B cell (primary cell): ENCODE measurements around the gene PLCZ1. TPM values are rescaled to one million over a fixed set of nuclear protein-coding genes. Genes with fewer than 3 reads are reported as not detected.

Experiments
- ATAC-seq: fragments of 200-7000 bp; cut with Tn5 transposase; one replicate; pipeline ENCODE4 v1.10.0; 2021; ENCODE audit warnings: low read depth, mild to moderate bottlenecking, moderate number of reproducible peaks, moderate library complexity
- CTCF ChIA-PET: fragments of 350-600 bp; sonication (Branson Sonifier 250); formaldehyde crosslinking; loops from one replicate; lab custom pipeline; 2021; ENCODE audit warnings: antibody characterized with exemption, inconsistent platforms; lab: Charles Lee
- POLR2A ChIA-PET: fragments of 350-600 bp; sonication (Branson Sonifier 250); formaldehyde crosslinking; loops from one replicate; lab custom pipeline; 2021; ENCODE audit warnings: antibody characterized with exemption; lab: Charles Lee
- DNase-seq: peaks from one replicate; pipeline ENCODE4 v3.0.0; 2013
- H2AFZ ChIP-seq: 2 replicates; pipeline ENCODE4 v1.6.1; 2012; ENCODE audit warnings: mild to moderate bottlenecking, low read depth, low read length; ENCODE audit not compliant: insufficient read depth, poor library complexity, severe bottlenecking
- H3K27ac ChIP-seq, 2 donors: 1 replicate in 1 of 2; 2 replicates in 1 of 2; pipeline ENCODE4 v1.5.1; 2012 to 2013; ENCODE audit warnings: low read length in 2 of 2, mild to moderate bottlenecking in 2 of 2, moderate library complexity in 1 of 2
- H3K27me3 ChIP-seq, 4 experiments: fragments of 200-600 bp in 1 of 4; sonication (generic) in 1 of 4; replicated peaks in 1 of 4; 1 replicate in 2 of 4; 2 replicates in 2 of 4; pipeline versions ENCODE4 v1.6.1 to v1.7.0; 2013 to 2016; ENCODE audit warnings: low read length in 3 of 4, mild to moderate bottlenecking in 2 of 4, mixed read lengths in 1 of 4, moderate library complexity in 1 of 4; ENCODE audit not compliant: insufficient read depth in 4 of 4, control insufficient read depth in 3 of 4; ENCODE audit errors: control extremely low read depth in 1 of 4
- H3K36me3 ChIP-seq, 2 experiments: replicated peaks in 1 of 2; 1 replicate in 1 of 2; 2 replicates in 1 of 2; pipeline versions ENCODE4 v1.6.1 to v1.7.1; 2013; ENCODE audit warnings: low read length in 1 of 2; ENCODE audit not compliant: insufficient read depth in 2 of 2, control insufficient read depth in 1 of 2; ENCODE audit errors: control extremely low read depth in 1 of 2, extremely low read depth in 1 of 2
- H3K4me1 ChIP-seq, 2 donors: fragments of 200-600 bp in 1 of 2; sonication (generic) in 1 of 2; 1 replicate in 1 of 2; 2 replicates in 1 of 2; pipeline versions ENCODE4 v1.5.1 to v1.6.1; 2013 to 2017; ENCODE audit warnings: low read length in 2 of 2; ENCODE audit not compliant: control insufficient read depth in 2 of 2, insufficient read depth in 2 of 2
- H3K4me2 ChIP-seq: replicated peaks from 2 replicates; pipeline ENCODE3; 2012; ENCODE audit warnings: mild to moderate bottlenecking, low read depth, low read length; ENCODE audit not compliant: poor library complexity, severe bottlenecking
- H3K4me3 ChIP-seq, 5 experiments: fragments of 200-600 bp in 1 of 5; sonication (generic) in 1 of 5; 1 replicate in 3 of 5; 2 replicates in 2 of 5; pipeline versions ENCODE4 v1.5.1 to v1.7.0; 2011 to 2016; ENCODE audit warnings: low read length in 4 of 5, mild to moderate bottlenecking in 4 of 5, low read depth in 2 of 5, control low read depth in 1 of 5, moderate library complexity in 1 of 5; ENCODE audit not compliant: insufficient read depth in 1 of 5; ENCODE audit errors: control extremely low read depth in 1 of 5, extremely low read depth in 1 of 5
- H3K79me2 ChIP-seq: fragments of 200-600 bp; sonication (generic); one replicate; pipeline ENCODE4 v1.6.0; 2016; ENCODE audit warnings: low read length; ENCODE audit not compliant: control insufficient read depth, insufficient read depth
- H3K9ac ChIP-seq: fragments of 200-600 bp; sonication (generic); 2 replicates; pipeline ENCODE4 v1.6.1; 2017; ENCODE audit warnings: mild to moderate bottlenecking, low read length, moderate library complexity
- H3K9me3 ChIP-seq, 3 donors: one replicate each; pipeline versions ENCODE4 v1.6.1 to v1.7.1; 2013; ENCODE audit warnings: low read length in 2 of 3; ENCODE audit not compliant: control insufficient read depth in 2 of 3, insufficient read depth in 1 of 3; ENCODE audit errors: control extremely low read depth in 1 of 3
- H4K20me1 ChIP-seq: 2 replicates; pipeline ENCODE4 v1.6.0; 2012; ENCODE audit warnings: mild to moderate bottlenecking, low read length; ENCODE audit not compliant: insufficient read depth, control insufficient read depth, poor library complexity, severe bottlenecking
- H3K27ac Mint-ChIP-seq: one replicate; pipeline ENCODE4 v1.8.0; 2021; ENCODE audit warnings: mixed read lengths
- H3K27me3 Mint-ChIP-seq: one replicate; pipeline ENCODE4 v1.8.0; 2021; ENCODE audit warnings: mixed read lengths
- H3K4me1 Mint-ChIP-seq: one replicate; pipeline ENCODE4 v1.8.0; 2021; ENCODE audit warnings: mixed read lengths
- H3K4me3 Mint-ChIP-seq: one replicate; pipeline ENCODE4 v1.8.0; 2021; ENCODE audit warnings: mixed read lengths
- H3K9me3 Mint-ChIP-seq: one replicate; pipeline ENCODE4 v1.8.0; 2022; ENCODE audit warnings: mixed read lengths; ENCODE audit not compliant: insufficient read depth
- CTCF ChIP-seq: fragments of 200-600 bp; IDR thresholded peaks from one replicate; pipeline ENCODE4 v1.8.0; 2022; ENCODE audit warnings: antibody characterized with exemption, mild to moderate bottlenecking
- EZH2 ChIP-seq: IDR thresholded peaks from 2 replicates; pipeline ENCODE4 v1.6.1; 2012; ENCODE audit warnings: borderline replicate concordance, low read depth, mild to moderate bottlenecking, moderate library complexity, low read length; ENCODE audit not compliant: insufficient read depth, poor library complexity, severe bottlenecking
- WGBS: methylation state at CpG from one replicate; pipeline ENCODE4 v1.1.5; 2013; ENCODE audit warnings: missing lambda C conversion rate; ENCODE audit not compliant: insufficient coverage; 5-methylcytosine and 5-hydroxymethylcytosine counted together
- intact Hi-C: fragments of 100-400 bp; cut with micrococcal nuclease; formaldehyde crosslinking; loops from one replicate; pipeline ENCODE4 v1.10.0; 2022
- polyA plus RNA-seq: library from polyadenylated mRNA; depleted of rRNA; stranded (reverse); fragments of >200 nt; gene quantifications from 2 replicates; pipeline ENCODE4 v1.2.3, GENCODE V29; 2012
- total RNA-seq, 2 donors: library from RNA; stranded (reverse); fragments of 120-200 nt in 1 of 2; gene quantifications; 1 replicate in 1 of 2; 2 replicates in 1 of 2; pipeline versions ENCODE4 v1.2.3 to v1.2.4, GENCODE V29; 2013 to 2022

The PLCZ1 gene
- total and polyA plus RNA-seq, 2 donors (not counting 1 experiment from before 2014, with no cell fraction given) = not detected

DNA sequence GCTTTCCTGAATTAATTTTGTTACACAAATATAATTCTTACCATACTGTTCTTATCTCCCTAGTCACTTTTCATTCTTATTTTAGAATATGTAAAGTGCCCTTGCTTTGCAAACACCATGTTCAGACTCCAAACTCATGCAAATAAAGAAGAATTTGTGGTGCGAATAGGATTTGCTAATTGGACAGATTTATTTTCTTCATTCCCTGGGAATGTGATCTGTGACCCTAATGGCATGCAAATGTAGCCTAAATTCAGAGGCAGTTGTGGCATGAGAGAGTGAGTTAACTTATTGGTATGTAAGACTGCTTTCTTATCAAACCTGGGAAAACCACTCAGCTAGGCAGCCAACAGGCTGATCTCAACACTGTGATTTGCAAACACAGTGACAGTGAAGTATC lies 10.1 kb upstream of the PLCZ1 start:
- intact Hi-C loops = no loop called here
- H2AFZ ChIP-seq = no peak overlapping the region
- no peak overlapping the region for H3K27ac Mint-ChIP-seq
- H3K4me1 ChIP-seq = no peaks in the 10 kb centered on the region
- no peaks in the 10 kb centered on the region for H3K27me3 ChIP-seq
- H3K9me3 Mint-ChIP-seq = peaks cover 5% of the 10 kb centered on the region
- ATAC-seq = no peak
- H3K27me3 Mint-ChIP-seq = no peaks in the 10 kb centered on the region
- H3K36me3 ChIP-seq = no peaks in the 10 kb centered on the region
- peaks cover 0 to 4% (median 0%) of the 10 kb centered on the region in 3 donors for H3K9me3 ChIP-seq
- no peak overlapping the region for H3K27ac ChIP-seq
- POLR2A ChIA-PET = no interaction called here
- CTCF ChIA-PET = no interaction called here
- H3K9ac ChIP-seq = no peak overlapping the region
- no peak overlapping the region for H3K4me2 ChIP-seq
- no peaks in the 10 kb centered on the region for H3K4me1 Mint-ChIP-seq
- no peak for DNase-seq
- H3K79me2 ChIP-seq = no peaks in the 10 kb centered on the region
- H3K4me3 Mint-ChIP-seq = no peak overlapping the region
- H3K4me3 ChIP-seq = no peak overlapping the region
- TF ChIP-seq EZH2 (no peak), CTCF (no peak)
- no CpG with 5 or more reads among the region's 1 CpG for WGBS
- H4K20me1 ChIP-seq = no peaks in the 10 kb centered on the region

GRCh38 chr12:18731156-18731555 lies 6.7 kb downstream of the PLCZ1 start:
- WGBS = no CpG with 5 or more reads among the region's 5 CpGs
- H3K4me1 ChIP-seq = no peaks in the 10 kb centered on the region
- TF ChIP-seq EZH2 (no peak), CTCF (no peak)
- no peaks in the 10 kb centered on the region for H3K27me3 ChIP-seq
- no peak overlapping the region for H3K4me3 ChIP-seq
- no peaks in the 10 kb centered on the region for H4K20me1 ChIP-seq
- Mint-ChIP-seq H3K4me1 (no peaks in the 10 kb centered on the region), H3K4me3 (no peak overlapping the region), H3K27ac (no peak overlapping the region), H3K27me3 (no peaks in the 10 kb centered on the region), H3K9me3 (no peaks in the 10 kb centered on the region)
- no peak overlapping the region for H3K9ac ChIP-seq
- peaks cover 0 to 8% (median 0%) of the 10 kb centered on the region in 3 donors for H3K9me3 ChIP-seq
- no peak for ATAC-seq
- ChIA-PET CTCF (no interaction called here), POLR2A (no interaction called here)
- H3K79me2 ChIP-seq = no peaks in the 10 kb centered on the region
- no peak for DNase-seq
- no peak overlapping the region for H3K27ac ChIP-seq
- intact Hi-C loops = no loop called here
- no peak overlapping the region for H3K4me2 ChIP-seq
- H3K36me3 ChIP-seq = no peaks in the 10 kb centered on the region
- H2AFZ ChIP-seq = no peak overlapping the region
